HG03159 (cell line): Measurements from ENCODE around the gene FCAMR.

Experiments used
- ATAC-seq: cut with Tn5 transposase; IDR thresholded peaks from one replicate; pipeline ENCODE4 v1.9.1; 2021; ENCODE audit warnings: mild to moderate bottlenecking, moderate library complexity; ENCODE audit not compliant: unreplicated experiment

The FCAMR gene

GRCh38 chr1:206912445-206913095 is 57.7 kb downstream of the FCAMR start:
- ATAC-seq, result no peak

- no peak for ATAC-seq
Measured at GRCh38 chr1:206911064-206911663, 59.1 kb downstream of the FCAMR start.

GRCh38 chr1:206909883-206910318 is 60.4 kb downstream of the FCAMR start:
- ATAC-seq, result no peak

DNA sequence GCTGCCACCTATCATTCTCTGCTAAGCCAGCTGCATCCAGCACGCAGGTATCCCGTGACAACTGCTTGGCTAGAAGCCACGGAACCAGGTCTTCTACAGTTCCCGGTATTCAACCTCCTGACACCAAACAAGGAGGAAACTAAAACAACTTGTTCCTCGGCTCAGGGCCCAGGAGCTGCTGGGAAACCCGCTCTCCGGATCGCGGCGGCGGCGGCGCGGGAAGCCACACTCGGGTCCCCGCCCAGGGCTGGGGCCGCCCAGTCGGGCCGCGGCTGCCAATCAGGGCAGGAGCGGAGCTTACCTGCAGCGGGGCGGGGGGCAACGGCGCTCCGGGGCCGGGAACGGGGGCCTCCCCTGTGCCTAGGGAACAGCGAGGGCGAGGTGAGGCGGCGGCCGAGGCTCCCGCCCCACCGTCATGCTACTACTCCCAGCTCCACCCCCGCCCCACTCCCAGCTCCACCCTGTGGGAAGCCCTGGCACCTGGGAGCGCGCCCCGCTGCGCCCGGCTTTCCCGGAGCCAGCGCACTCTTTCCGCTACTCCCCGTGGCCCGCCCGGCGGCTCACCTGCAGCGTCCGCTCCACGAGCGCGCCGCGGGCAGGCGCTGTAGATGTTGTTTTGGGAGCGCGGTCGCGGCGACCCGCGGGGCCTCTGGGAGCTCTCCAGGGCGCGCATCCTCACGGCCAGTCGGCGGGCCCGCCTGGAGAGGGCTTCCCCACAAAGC is 60.9 kb downstream of the FCAMR start:
- no peak for ATAC-seq

GRCh38 chr1:206908038-206908437 is 62.2 kb downstream of the FCAMR start:
- ATAC-seq, result no peak
